ENCODE results near the gene EFEMP2. TPM values are rescaled to one million over a fixed set of nuclear protein-coding genes. Genes with fewer than 3 reads are reported as not detected.

Gene EFEMP2
- total RNA-seq, 1 experiment from 2014 or later: 23.7 TPM

- TF ChIP-seq CTCF (IDR thresholded peaks at IDR 0.05): no peak
- peak; percentile 22; the same call in 1 of the 2 replicates for TF ChIP-seq POLR2AphosphoS5 (IDR thresholded peaks at IDR 0.05; ENCODE audit: low read depth, low read length)
- peaks cover 30% of the 10 kb centered on the region for H3K4me1 ChIP-seq (ENCODE audit: control insufficient read depth, insufficient read depth, low read length)
- H3K36me3 ChIP-seq (ENCODE audit: control insufficient read depth, insufficient read depth, low read length): peaks cover 2% of the 10 kb centered on the region
- no peaks in the 10 kb centered on the region for H3K27me3 ChIP-seq (ENCODE audit: control insufficient read depth, insufficient read depth, low read length)
- ATAC-seq: no peak
- H3K9me3 ChIP-seq (ENCODE audit: control insufficient read depth, insufficient read depth, low read depth, low read length): no peaks in the 10 kb centered on the region
- POLR2A ChIA-PET: no interaction called here
- no peak overlapping the region for H3K27ac ChIP-seq (ENCODE audit: low read length)
- in situ Hi-C loops (cut with HindIII; ENCODE audit: low pct_unique_long_range_greater_than_20kb, low sequenced_read_pairs) (no loop called here), intact Hi-C loops (cut with micrococcal nuclease; ENCODE audit: unreplicated experiment) (no loop called here)
- CTCF ChIA-PET: no interaction called here
- no peak for DNase-seq (ENCODE audit: low read depth, low spot score)
- BruUV-seq (replicated peaks): no TSS peak
- no peak overlapping the region for H3K4me3 ChIP-seq (ENCODE audit: low read depth in 2 of 2, low read length in 2 of 2)
These were observed 8.5 kb downstream of the EFEMP2 start for GRCh38 chr11:65863889-65864705.

- DNase-seq (ENCODE audit: low read depth, low spot score): no peak
- no peak for TF ChIP-seq CTCF (IDR thresholded peaks at IDR 0.05)
- no peak for TF ChIP-seq SIN3A (IDR thresholded peaks at IDR 0.05; ENCODE audit: borderline replicate concordance, insufficient read depth, low read depth, low read length)
- 0 out of 2 replicates have a peak, but pooled peaks have one; percentile 18 for TF ChIP-seq POLR2AphosphoS5 (IDR thresholded peaks at IDR 0.05; ENCODE audit: low read depth, low read length)
- in situ Hi-C loops (cut with HindIII; ENCODE audit: low pct_unique_long_range_greater_than_20kb, low sequenced_read_pairs): no loop called here
- POLR2A ChIA-PET: interaction anchor here (0.6 kb wide), 1 partner anchor 28 kb away, joined by 3 read pairs; the partner anchor contains the start of gene CCDC85B
- CTCF ChIA-PET: no interaction called here
- H3K9me3 ChIP-seq (ENCODE audit: control insufficient read depth, insufficient read depth, low read depth, low read length): no peaks in the 10 kb centered on the region
- ATAC-seq: no peak
- peaks cover 2% of the 10 kb centered on the region for H3K36me3 ChIP-seq (ENCODE audit: control insufficient read depth, insufficient read depth, low read length)
- BruUV-seq (replicated peaks): no TSS peak
- intact Hi-C loops (cut with micrococcal nuclease; ENCODE audit: unreplicated experiment): no loop called here
- H3K4me1 ChIP-seq (ENCODE audit: control insufficient read depth, insufficient read depth, low read length): peaks cover 28% of the 10 kb centered on the region
- H3K27ac ChIP-seq (ENCODE audit: low read length): no peak overlapping the region
- no peaks in the 10 kb centered on the region for H3K27me3 ChIP-seq (ENCODE audit: control insufficient read depth, insufficient read depth, low read length)
- H3K4me3 ChIP-seq (ENCODE audit: low read depth in 2 of 2, low read length in 2 of 2): no peak overlapping the region
These were observed 9.4 kb downstream of the EFEMP2 start for GRCh38 chr11:65862941-65863888.

GRCh38 chr11:65862191-65862735 is 10.3 kb downstream of the EFEMP2 start:
- TF ChIP-seq SIN3A (IDR thresholded peaks at IDR 0.05; ENCODE audit: borderline replicate concordance, insufficient read depth, low read depth, low read length) (no peak), TCF7L2 (IDR thresholded peaks at IDR 0.05; ENCODE audit: low read depth, low read length) (no peak), CTCF (IDR thresholded peaks at IDR 0.05) (no peak), REST (IDR thresholded peaks at IDR 0.05; ENCODE audit: insufficient read depth in 1 of 2, low read depth in 2 of 2, low read length in 1 of 2) (no peak), POLR2AphosphoS5 (IDR thresholded peaks at IDR 0.05; ENCODE audit: low read depth, low read length) (no peak)
- H3K4me3 ChIP-seq (ENCODE audit: low read depth in 2 of 2, low read length in 2 of 2): peak overlapping the region; percentile 85 to 99
- DNase-seq (ENCODE audit: low read depth, low spot score): no peak
- intact Hi-C loops (cut with micrococcal nuclease; ENCODE audit: unreplicated experiment): no loop called here
- peaks cover 2% of the 10 kb centered on the region for H3K36me3 ChIP-seq (ENCODE audit: control insufficient read depth, insufficient read depth, low read length)
- CTCF ChIA-PET: no interaction called here
- no peak for ATAC-seq
- peaks cover 28% of the 10 kb centered on the region for H3K4me1 ChIP-seq (ENCODE audit: control insufficient read depth, insufficient read depth, low read length)
- no peaks in the 10 kb centered on the region for H3K27me3 ChIP-seq (ENCODE audit: control insufficient read depth, insufficient read depth, low read length)
- H3K27ac ChIP-seq (ENCODE audit: low read length): peak overlapping the region; percentile 98
- no peaks in the 10 kb centered on the region for H3K9me3 ChIP-seq (ENCODE audit: control insufficient read depth, insufficient read depth, low read depth, low read length)
- no TSS peak for BruUV-seq (replicated peaks)
- in situ Hi-C loops (cut with HindIII; ENCODE audit: low pct_unique_long_range_greater_than_20kb, low sequenced_read_pairs): no loop called here
- POLR2A ChIA-PET: no interaction called here

Measured in Panc1 (cell line).